IPS-15b (cell line): Measurements from ENCODE around the gene NAMPT.
"Not testable (repeated sequence)": the region's sequence is repeated elsewhere in the genome, so short reads cannot be mapped to it uniquely, and the experiment has no call there.

Source experiments
- H3K27me3 ChIP-seq: one replicate; pipeline ENCODE4 v1.6.1; 2013; ENCODE audit warnings: low read length; ENCODE audit not compliant: control insufficient read depth, insufficient read depth
- H3K36me3 ChIP-seq: one replicate; pipeline ENCODE4 v1.6.1; 2013; ENCODE audit warnings: low read length; ENCODE audit not compliant: control insufficient read depth, insufficient read depth
- H3K4me1 ChIP-seq: one replicate; pipeline ENCODE4 v1.6.1; 2013; ENCODE audit warnings: mild to moderate bottlenecking, low read length; ENCODE audit not compliant: control insufficient read depth, insufficient read depth
- H3K4me3 ChIP-seq: one replicate; pipeline ENCODE4 v1.5.1; 2013; ENCODE audit warnings: low read depth, low read length
- H3K9ac ChIP-seq: one replicate; pipeline ENCODE4 v1.6.1; 2013; ENCODE audit warnings: low read depth, mild to moderate bottlenecking, low read length
- H3K9me3 ChIP-seq: one replicate; pipeline ENCODE4 v1.6.1; 2013; ENCODE audit warnings: mild to moderate bottlenecking, low read length; ENCODE audit not compliant: control insufficient read depth, insufficient read depth

Gene NAMPT

GRCh38 chr7:106284714-106285050 lies at the start of gene NAMPT:
NAMPT (minus strand) TSS chr7:106284983; CDS start chr7:106284884, 99 bp downstream.
- Histone ChIP-seq H3K9ac (peak within 1 kb of the TSS; percentile 91), H3K4me1 (peaks cover 4% of the 10 kb centered on the region), H3K36me3 (no peaks in the 10 kb centered on the region), H3K4me3 (peak within 1 kb of the TSS; percentile 95), H3K27me3 (no peaks in the 10 kb centered on the region), H3K9me3 (no peaks in the 10 kb centered on the region)

DNA sequence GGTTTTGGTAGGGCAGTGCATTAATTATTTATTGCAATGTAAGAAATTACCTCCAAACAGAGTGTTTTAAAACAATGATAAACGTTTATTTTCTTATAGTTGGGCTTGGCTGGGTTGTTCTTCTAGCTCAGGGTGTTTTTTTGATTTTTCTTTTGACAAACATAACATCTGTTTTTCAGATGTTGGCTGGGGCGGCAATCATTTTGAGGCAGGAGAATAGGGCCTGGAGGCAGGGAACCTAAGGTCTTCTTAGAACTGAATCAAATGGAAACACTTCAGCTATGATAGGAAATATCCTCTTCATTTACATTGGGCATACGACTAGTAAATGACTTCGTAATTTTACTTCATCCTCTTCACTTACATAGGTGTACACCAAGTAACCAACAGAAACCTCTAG lies 47.4 kb upstream of the NAMPT start:
- Histone ChIP-seq H3K36me3 (no peaks in the 10 kb centered on the region), H3K27me3 (no peaks in the 10 kb centered on the region), H3K4me1 (no peaks in the 10 kb centered on the region), H3K4me3 (no peak overlapping the region), H3K9me3 (no peaks in the 10 kb centered on the region), H3K9ac (no peak overlapping the region)

DNA sequence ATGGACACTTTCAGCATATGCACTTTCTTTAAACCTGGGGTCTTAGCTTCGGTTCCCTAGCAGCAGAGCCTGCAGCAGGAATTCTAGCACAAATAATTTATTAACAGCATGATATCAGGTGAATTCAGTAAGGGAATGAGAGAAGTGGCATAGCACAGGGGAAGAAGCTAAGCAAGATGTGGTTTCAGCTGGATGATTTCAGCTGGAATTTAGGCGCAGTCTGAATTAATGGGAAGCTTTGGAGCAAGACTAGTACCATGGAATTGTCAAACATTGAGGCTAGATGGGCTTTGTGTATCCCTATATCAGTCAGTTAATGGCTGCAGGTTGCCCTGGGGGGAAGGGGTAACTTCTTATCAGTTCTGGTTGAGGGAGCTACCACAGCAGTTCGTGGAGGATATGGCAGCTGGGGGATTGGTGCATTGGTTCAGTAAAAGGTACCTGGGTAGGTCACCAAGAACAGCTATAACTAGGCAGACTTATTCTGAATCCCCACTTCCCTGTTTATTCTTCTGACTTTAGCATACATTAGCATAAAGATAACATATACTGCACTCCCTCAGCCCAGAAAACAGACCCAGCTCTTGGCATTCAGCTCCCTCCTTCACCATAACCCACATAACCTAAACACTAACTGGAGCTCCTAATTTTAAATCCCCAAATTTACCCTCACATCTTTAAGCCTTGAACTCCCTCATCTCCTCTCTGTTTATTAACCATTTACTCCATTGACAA lies 46.8 kb upstream of the NAMPT start:
- no peaks in the 10 kb centered on the region for H3K9me3 ChIP-seq
- H3K4me1 ChIP-seq, result no peaks in the 10 kb centered on the region
- no peaks in the 10 kb centered on the region for H3K27me3 ChIP-seq
- no peak overlapping the region for H3K4me3 ChIP-seq
- H3K9ac ChIP-seq, result no peak overlapping the region
- no peaks in the 10 kb centered on the region for H3K36me3 ChIP-seq

- Histone ChIP-seq H3K9ac (no peak overlapping the region), H3K9me3 (no peaks in the 10 kb centered on the region), H3K4me1 (no peaks in the 10 kb centered on the region), H3K27me3 (no peaks in the 10 kb centered on the region), H3K36me3 (no peaks in the 10 kb centered on the region), H3K4me3 (no peak overlapping the region)
Observed at GRCh38 chr7:106329971-106330733, 45.4 kb upstream of the NAMPT start.

DNA sequence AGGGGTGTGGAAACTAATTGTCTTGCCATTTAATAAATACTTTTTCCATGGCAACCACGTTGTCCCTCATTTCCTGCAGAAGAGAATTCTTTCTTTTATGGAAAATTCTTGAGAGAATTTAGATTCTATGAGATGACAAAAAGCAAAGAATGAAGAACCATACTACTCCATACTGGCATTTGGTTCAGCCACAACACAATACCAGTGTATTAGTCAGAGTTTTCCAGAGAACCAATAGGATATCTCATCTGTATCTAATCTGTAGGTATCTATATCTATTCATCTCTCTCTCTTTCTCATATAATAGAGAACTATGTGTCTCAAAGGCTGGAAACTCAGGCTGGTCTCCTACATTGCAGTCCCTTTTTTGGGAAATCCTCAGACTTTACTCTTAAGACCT lies 44.6 kb upstream of the NAMPT start:
- no peaks in the 10 kb centered on the region for H3K4me1 ChIP-seq
- no peaks in the 10 kb centered on the region for H3K27me3 ChIP-seq
- no peaks in the 10 kb centered on the region for H3K9me3 ChIP-seq
- no peak overlapping the region for H3K9ac ChIP-seq
- no peaks in the 10 kb centered on the region for H3K36me3 ChIP-seq
- H3K4me3 ChIP-seq, result no peak overlapping the region

DNA sequence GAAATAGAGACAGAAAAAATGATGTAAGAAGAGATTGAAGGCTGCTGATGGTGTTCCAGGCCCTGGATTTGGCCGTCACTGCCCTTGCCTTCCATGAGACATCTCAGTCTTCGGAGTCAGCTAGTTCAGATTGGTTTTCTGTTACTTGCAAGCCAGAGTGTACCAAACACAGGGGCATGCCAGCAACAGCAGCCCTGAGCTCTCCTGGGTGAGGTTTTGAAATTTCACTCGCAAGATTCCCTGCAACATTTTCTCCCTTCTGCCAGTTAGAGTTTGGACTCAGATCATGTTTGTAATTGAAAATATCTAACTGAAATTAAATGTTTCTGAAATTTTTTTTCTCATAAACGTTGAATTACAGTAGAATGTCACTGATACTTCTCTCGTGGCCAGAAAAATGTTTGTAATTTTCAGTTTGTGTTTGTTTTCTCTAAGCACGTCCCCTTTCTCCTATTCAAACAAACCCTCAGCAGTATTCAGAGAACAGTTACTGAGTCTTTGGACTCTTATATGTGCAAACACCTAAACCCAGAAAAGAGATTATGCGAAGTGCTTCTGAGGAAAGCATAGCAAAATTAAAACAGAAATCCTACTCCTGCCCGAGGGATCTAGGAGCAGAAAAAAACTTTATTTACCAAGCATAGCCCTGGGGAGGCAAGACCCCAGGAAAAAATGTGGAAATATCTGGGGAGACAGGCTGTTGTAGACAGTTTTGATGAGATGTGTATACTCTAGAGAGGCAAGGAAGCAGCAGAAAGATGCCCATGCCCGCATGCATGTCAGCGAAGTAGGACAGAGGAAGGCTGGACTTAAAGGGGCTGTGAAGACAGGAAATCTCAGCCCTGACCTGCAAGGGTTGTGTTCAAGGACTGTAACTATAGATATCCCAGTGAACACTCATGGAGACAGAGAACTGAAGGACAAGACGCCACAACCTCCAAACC lies 43.0 kb upstream of the NAMPT start:
- H3K9me3 ChIP-seq, result no peaks in the 10 kb centered on the region
- H3K27me3 ChIP-seq, result no peaks in the 10 kb centered on the region
- H3K9ac ChIP-seq, result no peak overlapping the region
- H3K4me3 ChIP-seq, result no peak overlapping the region
- no peaks in the 10 kb centered on the region for H3K4me1 ChIP-seq
- H3K36me3 ChIP-seq, result no peaks in the 10 kb centered on the region

- Histone ChIP-seq H3K4me3 (no peak overlapping the region), H3K27me3 (no peaks in the 10 kb centered on the region), H3K9ac (no peak overlapping the region), H3K36me3 (no peaks in the 10 kb centered on the region), H3K9me3 (no peaks in the 10 kb centered on the region), H3K4me1 (no peaks in the 10 kb centered on the region)
Observed at GRCh38 chr7:106326594-106327537, 42.1 kb upstream of the NAMPT start.

DNA sequence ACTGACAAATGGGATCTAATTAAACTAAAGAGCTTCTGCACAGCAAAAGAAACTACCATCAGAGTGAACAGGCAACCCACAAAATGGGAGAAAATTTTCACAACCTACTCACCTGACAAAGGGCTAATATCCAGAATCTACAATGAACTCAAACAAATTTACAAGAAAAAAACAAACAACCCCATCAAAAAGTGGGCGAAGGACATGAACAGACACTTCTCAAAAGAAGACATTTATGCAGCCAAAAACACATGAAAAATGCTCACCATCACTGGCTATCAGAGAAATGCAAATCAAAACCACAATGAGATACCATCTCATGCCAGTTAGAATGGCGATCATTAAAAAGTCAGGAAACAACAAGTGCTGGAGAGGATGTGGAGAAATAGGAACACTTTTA lies 39.7 kb upstream of the NAMPT start:
- not testable (repeated sequence) for H3K27me3 ChIP-seq

GRCh38 chr7:106320254-106320770 lies 35.5 kb upstream of the NAMPT start:
- H3K9ac ChIP-seq, H3K4me3 ChIP-seq, H3K4me1 ChIP-seq, H3K27me3 ChIP-seq, H3K36me3 ChIP-seq, H3K9me3 ChIP-seq: not testable (repeated sequence)

More for the DNA sequence above, 39.7 kb upstream of the NAMPT start:
- H3K9me3 ChIP-seq, H3K9ac ChIP-seq, H3K4me3 ChIP-seq, H3K36me3 ChIP-seq, H3K4me1 ChIP-seq: not testable (repeated sequence)

GRCh38 chr7:106318482-106318881 lies 33.7 kb upstream of the NAMPT start:
- H3K9me3 ChIP-seq, result no peaks in the 10 kb centered on the region
- no peaks in the 10 kb centered on the region for H3K36me3 ChIP-seq
- H3K4me1 ChIP-seq, result no peaks in the 10 kb centered on the region
- no peaks in the 10 kb centered on the region for H3K27me3 ChIP-seq
- no peak overlapping the region for H3K4me3 ChIP-seq
- no peak overlapping the region for H3K9ac ChIP-seq

- Histone ChIP-seq H3K9me3 (no peaks in the 10 kb centered on the region), H3K9ac (no peak overlapping the region), H3K4me3 (no peak overlapping the region), H3K4me1 (no peaks in the 10 kb centered on the region), H3K36me3 (no peaks in the 10 kb centered on the region), H3K27me3 (no peaks in the 10 kb centered on the region)
Observed at GRCh38 chr7:106317971-106318370, 33.2 kb upstream of the NAMPT start.
